HL-60 (cell line): Measurements from ENCODE around the gene TTYH2.

Source experiments
- DNase-seq, 2 experiments: peaks; one replicate each; pipeline ENCODE4 v3.0.0-alpha.2; 2010 to 2020; ENCODE audit warnings: low read depth in 1 of 2, low spot score in 1 of 2
- H3K27ac ChIP-seq: fragments of 250-450 bp; sonication (Bioruptor Pico); replicated peaks from 2 replicates; pipeline ENCODE4 v1.5.1; 2020; ENCODE audit warnings: mild to moderate bottlenecking, moderate library complexity
- H3K27me3 ChIP-seq: fragments of 250-450 bp; sonication (Bioruptor Pico); 2 replicates; pipeline ENCODE4 v1.5.1; 2021; ENCODE audit warnings: mild to moderate bottlenecking, moderate library complexity; ENCODE audit not compliant: insufficient read depth, poor library complexity, severe bottlenecking
- H3K4me3 ChIP-seq: replicated peaks from 2 replicates; pipeline ENCODE4 v1.5.1; 2011; ENCODE audit warnings: mild to moderate bottlenecking, control low read depth, low read length; ENCODE audit not compliant: insufficient read depth
- GABPA ChIP-seq: IDR thresholded peaks from 2 replicates; pipeline ENCODE4 v1.6.1; 2012; ENCODE audit warnings: low read depth
- POLR2AphosphoS5 ChIP-seq: IDR thresholded peaks from 2 replicates; pipeline ENCODE4 v1.6.1; 2012; ENCODE audit warnings: low read depth
- SPI1 ChIP-seq: IDR thresholded peaks from 2 replicates; pipeline ENCODE4 v1.6.1; 2012; ENCODE audit warnings: low read depth, mild to moderate bottlenecking, borderline replicate concordance
- TF ChIP-seq, protein P1 (sequence below): IDR thresholded peaks from one replicate; pipeline ENCODE4 v1.5.1; 2011; ENCODE audit warnings: low read length, control low read depth, inconsistent platforms; ENCODE audit not compliant: insufficient read depth
- TF ChIP-seq, protein P2 (sequence below): IDR thresholded peaks from 2 replicates; pipeline ENCODE4 v1.6.1; 2012; ENCODE audit warnings: low read depth; ENCODE audit not compliant: insufficient replicate concordance

The TTYH2 gene

DNA sequence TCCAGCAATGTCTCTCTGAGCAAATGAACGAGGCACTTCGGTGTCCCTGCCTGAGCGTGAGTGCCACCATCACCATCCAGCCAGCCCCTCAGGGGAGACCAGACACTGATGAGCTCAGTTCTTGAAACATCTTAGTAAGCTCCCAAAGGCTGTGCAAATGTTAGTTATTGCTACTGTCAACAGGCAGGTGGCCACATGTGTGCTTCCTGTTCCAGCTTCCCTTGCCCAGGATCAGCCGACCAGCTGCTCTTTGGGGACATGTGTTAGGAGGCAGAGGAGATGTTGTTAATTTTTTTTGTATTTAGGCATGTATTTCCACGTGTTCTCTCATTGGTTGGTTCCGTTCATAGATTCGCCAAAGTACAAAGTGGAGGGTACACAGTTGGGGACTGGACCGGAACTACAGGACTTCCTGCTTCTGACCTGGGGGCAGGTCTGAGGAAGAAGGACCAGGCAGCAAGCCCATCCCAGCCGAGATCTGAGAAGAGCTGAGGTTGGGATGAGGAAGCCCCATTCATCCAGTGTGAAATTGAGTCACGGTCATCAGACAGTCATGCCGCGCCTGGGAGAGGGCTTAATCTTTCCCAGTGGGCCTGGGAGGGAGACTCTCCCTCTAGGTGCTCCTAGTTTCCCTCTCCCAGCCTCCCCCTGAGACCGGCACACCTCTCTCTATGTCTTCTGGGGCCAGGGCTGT, 3.8 kb downstream of the TTYH2 start:
- Histone ChIP-seq H3K27me3 (no peaks in the 10 kb centered on the region), H3K27ac (no peak overlapping the region), H3K4me3 (no peak overlapping the region)
- peak in 1 of 2 experiments; percentile 33 for DNase-seq
- TF ChIP-seq SPI1 (no peak), GABPA (no peak), POLR2AphosphoS5 (no peak)
- TF ChIP-seq, protein P1, sequence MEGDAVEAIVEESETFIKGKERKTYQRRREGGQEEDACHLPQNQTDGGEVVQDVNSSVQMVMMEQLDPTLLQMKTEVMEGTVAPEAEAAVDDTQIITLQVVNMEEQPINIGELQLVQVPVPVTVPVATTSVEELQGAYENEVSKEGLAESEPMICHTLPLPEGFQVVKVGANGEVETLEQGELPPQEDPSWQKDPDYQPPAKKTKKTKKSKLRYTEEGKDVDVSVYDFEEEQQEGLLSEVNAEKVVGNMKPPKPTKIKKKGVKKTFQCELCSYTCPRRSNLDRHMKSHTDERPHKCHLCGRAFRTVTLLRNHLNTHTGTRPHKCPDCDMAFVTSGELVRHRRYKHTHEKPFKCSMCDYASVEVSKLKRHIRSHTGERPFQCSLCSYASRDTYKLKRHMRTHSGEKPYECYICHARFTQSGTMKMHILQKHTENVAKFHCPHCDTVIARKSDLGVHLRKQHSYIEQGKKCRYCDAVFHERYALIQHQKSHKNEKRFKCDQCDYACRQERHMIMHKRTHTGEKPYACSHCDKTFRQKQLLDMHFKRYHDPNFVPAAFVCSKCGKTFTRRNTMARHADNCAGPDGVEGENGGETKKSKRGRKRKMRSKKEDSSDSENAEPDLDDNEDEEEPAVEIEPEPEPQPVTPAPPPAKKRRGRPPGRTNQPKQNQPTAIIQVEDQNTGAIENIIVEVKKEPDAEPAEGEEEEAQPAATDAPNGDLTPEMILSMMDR: no peak
- TF ChIP-seq, protein P2, sequence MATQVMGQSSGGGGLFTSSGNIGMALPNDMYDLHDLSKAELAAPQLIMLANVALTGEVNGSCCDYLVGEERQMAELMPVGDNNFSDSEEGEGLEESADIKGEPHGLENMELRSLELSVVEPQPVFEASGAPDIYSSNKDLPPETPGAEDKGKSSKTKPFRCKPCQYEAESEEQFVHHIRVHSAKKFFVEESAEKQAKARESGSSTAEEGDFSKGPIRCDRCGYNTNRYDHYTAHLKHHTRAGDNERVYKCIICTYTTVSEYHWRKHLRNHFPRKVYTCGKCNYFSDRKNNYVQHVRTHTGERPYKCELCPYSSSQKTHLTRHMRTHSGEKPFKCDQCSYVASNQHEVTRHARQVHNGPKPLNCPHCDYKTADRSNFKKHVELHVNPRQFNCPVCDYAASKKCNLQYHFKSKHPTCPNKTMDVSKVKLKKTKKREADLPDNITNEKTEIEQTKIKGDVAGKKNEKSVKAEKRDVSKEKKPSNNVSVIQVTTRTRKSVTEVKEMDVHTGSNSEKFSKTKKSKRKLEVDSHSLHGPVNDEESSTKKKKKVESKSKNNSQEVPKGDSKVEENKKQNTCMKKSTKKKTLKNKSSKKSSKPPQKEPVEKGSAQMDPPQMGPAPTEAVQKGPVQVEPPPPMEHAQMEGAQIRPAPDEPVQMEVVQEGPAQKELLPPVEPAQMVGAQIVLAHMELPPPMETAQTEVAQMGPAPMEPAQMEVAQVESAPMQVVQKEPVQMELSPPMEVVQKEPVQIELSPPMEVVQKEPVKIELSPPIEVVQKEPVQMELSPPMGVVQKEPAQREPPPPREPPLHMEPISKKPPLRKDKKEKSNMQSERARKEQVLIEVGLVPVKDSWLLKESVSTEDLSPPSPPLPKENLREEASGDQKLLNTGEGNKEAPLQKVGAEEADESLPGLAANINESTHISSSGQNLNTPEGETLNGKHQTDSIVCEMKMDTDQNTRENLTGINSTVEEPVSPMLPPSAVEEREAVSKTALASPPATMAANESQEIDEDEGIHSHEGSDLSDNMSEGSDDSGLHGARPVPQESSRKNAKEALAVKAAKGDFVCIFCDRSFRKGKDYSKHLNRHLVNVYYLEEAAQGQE: no peak

DNA sequence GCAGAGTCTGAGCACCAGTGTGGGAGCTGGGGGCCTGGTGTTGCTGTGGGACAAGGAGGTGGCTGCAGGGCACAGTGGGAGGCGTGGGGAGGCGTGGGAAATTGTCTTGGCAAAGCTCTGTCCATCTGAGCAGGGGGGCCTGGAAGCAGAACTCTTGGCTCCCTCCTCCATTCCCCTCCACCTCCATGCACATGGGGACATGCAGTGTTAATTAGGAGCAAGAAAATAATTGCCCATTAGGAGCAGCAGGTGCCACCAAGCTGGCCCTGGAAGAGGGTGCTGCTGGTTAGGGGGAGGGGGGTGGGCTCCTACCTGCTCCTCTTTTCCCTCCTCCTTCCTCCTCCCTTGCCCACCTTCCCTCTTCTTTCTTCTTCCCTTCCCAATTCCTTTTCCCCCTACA, 4.5 kb downstream of the TTYH2 start:
- H3K4me3 ChIP-seq: no peak overlapping the region
- H3K27ac ChIP-seq: no peak overlapping the region
- no peak for DNase-seq
- TF ChIP-seq GABPA: no peak
- TF ChIP-seq POLR2AphosphoS5: no peak
- TF ChIP-seq, protein P1: no peak
- TF ChIP-seq SPI1: no peak
- TF ChIP-seq, protein P2: no peak
- no peaks in the 10 kb centered on the region for H3K27me3 ChIP-seq

DNA sequence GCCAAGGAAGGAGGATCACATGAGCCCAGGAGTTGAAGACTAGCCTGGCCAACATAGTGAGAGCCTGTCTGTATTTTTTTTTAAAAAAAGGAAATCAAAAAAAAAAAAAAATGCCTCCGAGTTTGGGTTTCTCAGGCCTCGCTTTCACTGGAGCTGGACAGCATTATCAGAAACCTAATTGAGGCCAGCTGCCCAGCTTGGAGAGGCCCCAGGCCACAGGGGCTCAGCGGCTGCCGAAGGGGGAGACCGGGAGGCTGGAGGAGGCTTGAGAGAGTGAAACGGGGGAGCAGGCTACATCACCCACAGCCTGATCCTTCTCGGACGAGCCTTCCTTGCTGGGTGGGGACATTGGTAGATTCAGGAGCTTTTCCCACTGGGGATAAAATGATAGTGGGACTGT, 5.1 kb downstream of the TTYH2 start:
- H3K27me3 ChIP-seq: no peaks in the 10 kb centered on the region
- no peak overlapping the region for H3K4me3 ChIP-seq

More for the DNA sequence above, 5.1 kb downstream of the TTYH2 start:
- no peak for TF ChIP-seq GABPA
- TF ChIP-seq, protein P1: no peak
- TF ChIP-seq, protein P2: no peak
- TF ChIP-seq SPI1: no peak
- DNase-seq: no peak
- no peak overlapping the region for H3K27ac ChIP-seq
